Astrocyte of the cerebellum (primary cell): Measurements from ENCODE around the gene ESAM.

Experiments
- DNase-seq: peaks from one replicate; pipeline ENCODE4 v3.0.0-alpha.2; 2011; ENCODE audit warnings: low read depth
- H3K4me3 ChIP-seq: 2 replicates; pipeline ENCODE4 v1.5.1; 2011; ENCODE audit warnings: mild to moderate bottlenecking, low read depth, low read length, moderate library complexity
- CTCF ChIP-seq: IDR thresholded peaks from 2 replicates; pipeline ENCODE4 v1.5.1; 2012; ENCODE audit warnings: low read length, low read depth, moderate library complexity, mild to moderate bottlenecking; ENCODE audit errors: missing control alignments
- in situ Hi-C: cut with HindIII; loops from 2 replicates; pipeline ENCODE4 v1.10.0; 2017; ENCODE audit warnings: low sequenced_read_pairs

Gene ESAM

GRCh38 chr11:124736736-124737135 lies 25.4 kb downstream of the ESAM start:
- no peak overlapping the region for H3K4me3 ChIP-seq
- TF ChIP-seq CTCF, result no peak
- DNase-seq, result no peak
- in situ Hi-C loops, result loop anchor here (5.0 kb wide), 2 partner anchors 39 to 74 kb away; no protein-coding TSS in a partner anchor

- no peak for TF ChIP-seq CTCF
- H3K4me3 ChIP-seq, result no peak overlapping the region
- DNase-seq, result no peak
- in situ Hi-C loops, result no loop called here
These were observed 29.9 kb downstream of the ESAM start for GRCh38 chr11:124732230-124732629.

GRCh38 chr11:124729571-124729970 lies 32.5 kb downstream of the ESAM start:
- DNase-seq, result no peak
- H3K4me3 ChIP-seq, result no peak overlapping the region
- no peak for TF ChIP-seq CTCF
- in situ Hi-C loops, result no loop called here

- in situ Hi-C loops, result no loop called here
- TF ChIP-seq CTCF, result no peak
- H3K4me3 ChIP-seq, result no peak overlapping the region
- no peak for DNase-seq
These were observed 34.0 kb downstream of the ESAM start for GRCh38 chr11:124728134-124728533.

GRCh38 chr11:124727474-124727873 lies 34.6 kb downstream of the ESAM start:
- in situ Hi-C loops, result no loop called here
- TF ChIP-seq CTCF, result no peak
- no peak overlapping the region for H3K4me3 ChIP-seq
- no peak for DNase-seq

- in situ Hi-C loops, result no loop called here
- no peak for TF ChIP-seq CTCF
- H3K4me3 ChIP-seq, result no peak overlapping the region
- DNase-seq, result no peak
These were observed 36.4 kb downstream of the ESAM start for GRCh38 chr11:124725719-124726105.

GRCh38 chr11:124724979-124725718 lies 36.9 kb downstream of the ESAM start:
- no peak for TF ChIP-seq CTCF
- DNase-seq, result no peak
- in situ Hi-C loops, result no loop called here
- no peak overlapping the region for H3K4me3 ChIP-seq
